IMR-90 (cell line): ENCODE results near the gene TBC1D22A. TPM values are rescaled to one million over a fixed set of nuclear protein-coding genes. Genes with fewer than 3 reads are reported as not detected.

ENCODE experiments used
- ATAC-seq: fragments of 200-7000 bp; cut with Tn5 transposase; 2 replicates; pipeline ENCODE4 v1.9.1; 2020; ENCODE audit warnings: low read depth, mild to moderate bottlenecking, moderate library complexity
- BruUV-seq: library from RNA; stranded (reverse); fragments of 400-500 nt; replicated peaks from 2 replicates; lab custom pipeline; 2021; lab: Mats Ljungman, UMichigan
- CTCF ChIA-PET: fragments of 300-600 bp; formaldehyde crosslinking; extraction: SDS; loops from one replicate; lab custom pipeline; 2021; ENCODE audit warnings: antibody characterized with exemption; lab: Yijun Ruan, JAX
- POLR2A ChIA-PET: fragments of 300-600 bp; sonication (Branson Sonifier 250); formaldehyde crosslinking; loops from one replicate; lab custom pipeline; 2022; ENCODE audit warnings: antibody characterized with exemption; ENCODE audit not compliant: unreplicated experiment; lab: Charles Lee
- DNase-seq: peaks from one replicate; pipeline ENCODE4 v3.0.0; 2013
- H2AFZ ChIP-seq: replicated peaks from 2 replicates; pipeline ENCODE3; 2013; ENCODE audit warnings: low read length, mild to moderate bottlenecking; ENCODE audit not compliant: poor library complexity
- H2AK5ac ChIP-seq: 2 replicates; pipeline ENCODE4 v1.6.1; 2013; ENCODE audit warnings: low read depth, low read length, inconsistent platforms
- H2AK9ac ChIP-seq: replicated peaks from 2 replicates; pipeline ENCODE3; 2013; ENCODE audit warnings: mild to moderate bottlenecking, low read depth, low read length, moderate library complexity; ENCODE audit not compliant: poor library complexity
- H2BK120ac ChIP-seq: 2 replicates; pipeline ENCODE4 v1.6.1; 2013; ENCODE audit warnings: low read depth, low read length, inconsistent platforms
- H2BK15ac ChIP-seq: 3 replicates; pipeline ENCODE4 v1.6.1; 2013; ENCODE audit warnings: low read depth, low read length, inconsistent platforms
- H2BK20ac ChIP-seq: 2 replicates; pipeline ENCODE4 v1.6.1; 2013; ENCODE audit warnings: low read depth, mild to moderate bottlenecking, inconsistent platforms, low read length, moderate library complexity
- H2BK5ac ChIP-seq: 2 replicates; pipeline ENCODE4 v1.6.1; 2013; ENCODE audit warnings: mild to moderate bottlenecking, low read depth, low read length, inconsistent platforms; ENCODE audit not compliant: poor library complexity, severe bottlenecking
- H3K14ac ChIP-seq: replicated peaks from 2 replicates; pipeline ENCODE4 v1.6.1; 2013; ENCODE audit warnings: low read depth, low read length, inconsistent platforms
- H3K18ac ChIP-seq: 2 replicates; pipeline ENCODE4 v1.6.1; 2013; ENCODE audit warnings: low read depth, low read length, control low read depth
- H3K23ac ChIP-seq: 2 replicates; pipeline ENCODE4 v1.6.1; 2013; ENCODE audit warnings: low read depth, low read length, inconsistent platforms
- H3K27ac ChIP-seq: 2 replicates; pipeline ENCODE4 v1.5.1; 2013; ENCODE audit warnings: mild to moderate bottlenecking, control low read depth, low read length; ENCODE audit not compliant: insufficient read depth
- H3K27me3 ChIP-seq: 2 replicates; pipeline ENCODE4 v1.6.1; 2013; ENCODE audit warnings: low read length; ENCODE audit not compliant: control insufficient read depth, insufficient read depth
- H3K36me3 ChIP-seq: 2 replicates; pipeline ENCODE4 v1.6.1; 2013; ENCODE audit warnings: low read length, mixed read lengths; ENCODE audit not compliant: control insufficient read depth, insufficient read depth
- H3K4ac ChIP-seq: 2 replicates; pipeline ENCODE4 v1.6.1; 2013; ENCODE audit warnings: low read depth, low read length, inconsistent platforms
- H3K4me1 ChIP-seq: 2 replicates; pipeline ENCODE4 v1.6.1; 2013; ENCODE audit warnings: low read length, mixed read lengths; ENCODE audit not compliant: control insufficient read depth, insufficient read depth
- H3K4me2 ChIP-seq: 2 replicates; pipeline ENCODE4 v1.6.1; 2013; ENCODE audit warnings: low read depth, mild to moderate bottlenecking, control low read depth, low read length, moderate library complexity
- H3K4me3 ChIP-seq: 2 replicates; pipeline ENCODE4 v1.5.1; 2013; ENCODE audit warnings: low read depth, mild to moderate bottlenecking, control low read depth, low read length, moderate library complexity; ENCODE audit not compliant: insufficient read depth
- H3K56ac ChIP-seq: 2 replicates; pipeline ENCODE4 v1.6.1; 2013; ENCODE audit warnings: low read length, inconsistent platforms; ENCODE audit not compliant: insufficient read depth; ENCODE audit errors: extremely low read depth
- H3K79me1 ChIP-seq, 2 experiments: 2 replicates each; pipeline ENCODE4 v1.6.1; 2013; ENCODE audit warnings: low read length in 2 of 2, inconsistent platforms in 1 of 2, low read depth in 1 of 2
- H3K9ac ChIP-seq: 2 replicates; pipeline ENCODE4 v1.6.1; 2013; ENCODE audit warnings: low read depth, low read length, control low read depth
- H3K9me1 ChIP-seq: 2 replicates; pipeline ENCODE4 v1.6.1; 2013; ENCODE audit warnings: low read length, inconsistent platforms; ENCODE audit not compliant: insufficient read depth
- H3K9me3 ChIP-seq: 2 replicates; pipeline ENCODE4 v1.6.1; 2013; ENCODE audit warnings: low read length; ENCODE audit not compliant: control insufficient read depth, insufficient read depth
- H4K20me1 ChIP-seq: 2 replicates; pipeline ENCODE4 v1.6.1; 2013; ENCODE audit warnings: low read length, inconsistent platforms; ENCODE audit not compliant: insufficient read depth
- H4K5ac ChIP-seq: 2 replicates; pipeline ENCODE4 v1.6.1; 2013; ENCODE audit warnings: mild to moderate bottlenecking, low read depth, low read length, control low read depth
- H4K8ac ChIP-seq, 2 experiments: 2 replicates each; pipeline ENCODE4 v1.6.1; 2013; ENCODE audit warnings: low read depth in 2 of 2, low read length in 2 of 2, control low read depth in 1 of 2, inconsistent platforms in 1 of 2
- H4K91ac ChIP-seq: 2 replicates; pipeline ENCODE4 v1.6.1; 2013; ENCODE audit warnings: low read depth, low read length, inconsistent platforms; ENCODE audit not compliant: insufficient read depth
- BHLHE40 ChIP-seq: fragments of 150-350 bp; IDR thresholded peaks from 2 replicates; pipeline ENCODE4 v1.6.1; 2016; ENCODE audit warnings: mild to moderate bottlenecking, low read depth, low read length
- CHD1 ChIP-seq: IDR thresholded peaks from 2 replicates; pipeline ENCODE4 v1.6.1; 2012; ENCODE audit warnings: low read depth, low read length, improper control_type of control experiment
- CTCF ChIP-seq: conservative IDR thresholded peaks from 2 replicates; pipeline ENCODE4 v1.5.1; 2012; ENCODE audit warnings: mild to moderate bottlenecking, low read depth, low read length, improper control_type of control experiment
- MAZ ChIP-seq: IDR thresholded peaks from 2 replicates; pipeline ENCODE4 v1.6.1; 2012; ENCODE audit warnings: low read depth, mild to moderate bottlenecking, low read length, improper control_type of control experiment, moderate library complexity, borderline replicate concordance
- MXI1 ChIP-seq: IDR thresholded peaks from 2 replicates; pipeline ENCODE4 v1.6.1; 2012; ENCODE audit warnings: low read depth, mild to moderate bottlenecking, low read length, moderate library complexity, borderline replicate concordance
- NFE2L2 ChIP-seq: fragments of 150-350 bp; IDR thresholded peaks from 2 replicates; pipeline ENCODE4 v1.6.1; 2016; ENCODE audit warnings: low read depth, mild to moderate bottlenecking, low read length
- POLR2A ChIP-seq: IDR thresholded peaks from 2 replicates; pipeline ENCODE4 v1.6.1; 2012; ENCODE audit warnings: mild to moderate bottlenecking, low read depth, low read length
- RAD21 ChIP-seq: IDR thresholded peaks from 2 replicates; pipeline ENCODE4 v1.6.1; 2012; ENCODE audit warnings: low read length, improper control_type of control experiment
- RCOR1 ChIP-seq: IDR thresholded peaks from 2 replicates; pipeline ENCODE4 v1.6.1; 2012; ENCODE audit warnings: mild to moderate bottlenecking, low read length, improper control_type of control experiment; ENCODE audit not compliant: insufficient replicate concordance
- WGBS, 2 experiments: methylation state at CpG; one replicate each; pipeline versions ENCODE4 v1.1.5 to v1.1.7; 2013; ENCODE audit warnings: missing lambda C conversion rate in 2 of 2; ENCODE audit not compliant: insufficient read length in 1 of 2; ENCODE audit errors: extremely low coverage in 2 of 2; 5-methylcytosine and 5-hydroxymethylcytosine counted together
- dilution Hi-C: fragments of 300-500 bp; cut with HindIII; formaldehyde crosslinking; loops from one replicate; pipeline ENCODE4 v1.14.3; 2018; ENCODE audit warnings: low sequenced_read_pairs; ENCODE audit not compliant: unreplicated experiment
- in situ Hi-C: fragments of 300-500 bp; cut with MboI; formaldehyde crosslinking; loops from 3 replicates; pipeline ENCODE4 v1.14.3; 2019; ENCODE audit warnings: low sequenced_read_pairs, inconsistent platforms, mixed read lengths
- intact Hi-C: fragments of 100-400 bp; cut with micrococcal nuclease; formaldehyde crosslinking; loops from 2 replicates; pipeline ENCODE4 v1.10.0; 2022
- polyA plus RNA-seq, 3 experiments: library from polyadenylated mRNA; depleted of rRNA; stranded (reverse); fragments of >200 nt; gene quantifications; 2 replicates each; pipeline ENCODE4 v1.2.3, GENCODE V29; 2012; ENCODE audit warnings: low replicate concordance in 1 of 3
- total RNA-seq: library from RNA; depleted of rRNA; stranded (reverse); fragments of >200 nt; gene quantifications from 2 replicates; pipeline ENCODE4 v1.2.3, GENCODE V29; 2012

TBC1D22A gene
- total and polyA plus RNA-seq, 2 of the 4 experiments (the other 2 are of a cell fraction) = 9.0 to 16.7 TPM

GRCh38 chr22:47120399-47120798, 357.9 kb downstream of the TBC1D22A start:
- no peaks in the 10 kb centered on the region; the same call in 1 of the 2 replicates for H3K9me1 ChIP-seq
- dilution Hi-C loops = no loop called here
- no peaks in the 10 kb centered on the region for H3K27me3 ChIP-seq
- ATAC-seq (no peak), DNase-seq (no peak)
- no peaks in the 10 kb centered on the region for H3K36me3 ChIP-seq
- H2BK15ac ChIP-seq = no peak overlapping the region
- no peak overlapping the region for H2AK5ac ChIP-seq
- TF ChIP-seq POLR2A (no peak), BHLHE40 (no peak), MXI1 (no peak), CTCF (no peak), MAZ (no peak), RCOR1 (no peak), NFE2L2 (no peak), CHD1 (no peak), RAD21 (no peak)
- no peaks in the 10 kb centered on the region for H4K20me1 ChIP-seq
- no peak overlapping the region for H4K91ac ChIP-seq
- no peak overlapping the region for H2BK20ac ChIP-seq
- no peak overlapping the region for H3K4me3 ChIP-seq
- 100% methylated on average over 1 of the region's 2 CpGs; no CpG with 5 or more reads in 1 of the 2 experiments for WGBS, 2 experiments
- no peak overlapping the region for H2BK5ac ChIP-seq
- no peak overlapping the region for H2AFZ ChIP-seq
- BruUV-seq = no TSS peak
- no peak overlapping the region for H3K4ac ChIP-seq
- no peak overlapping the region for H3K23ac ChIP-seq
- H3K18ac ChIP-seq = no peak overlapping the region
- no peaks in the 10 kb centered on the region for H3K4me1 ChIP-seq
- intact Hi-C loops = no loop called here
- no peak overlapping the region for H2BK120ac ChIP-seq
- H3K56ac ChIP-seq = no peak overlapping the region
- H3K14ac ChIP-seq = no peak overlapping the region
- H4K5ac ChIP-seq = no peak overlapping the region
- H4K8ac ChIP-seq = no peak overlapping the region
- H3K79me1 ChIP-seq = no peaks in the 10 kb centered on the region
- H2AK9ac ChIP-seq = no peak overlapping the region
- ChIA-PET CTCF (no interaction called here), POLR2A (no interaction called here)
- no peaks in the 10 kb centered on the region for H3K9me3 ChIP-seq
- H3K27ac ChIP-seq = no peak overlapping the region
- no peak overlapping the region for H3K9ac ChIP-seq
- in situ Hi-C loops = no loop called here
- no peak overlapping the region for H3K4me2 ChIP-seq
